Right lobe of liver (tissue), 6 donors: ENCODE measurements around the gene RTF2. TPM values are rescaled to one million over a fixed set of nuclear protein-coding genes. Genes with fewer than 3 reads are reported as not detected.

ENCODE experiments used
- ATAC-seq, 4 donors: fragments of 200-7000 bp; cut with Tn5 transposase; one replicate each; pipeline ENCODE4 v1.9.1; 2020; ENCODE audit warnings: mild to moderate bottlenecking in 4 of 4, moderate library complexity in 4 of 4
- DNase-seq, 3 donors: peaks; one replicate each; pipeline ENCODE4 v3.0.0-alpha.2; 2020
- H3K27ac ChIP-seq, 3 donors: fragments of 200-600 bp; one replicate each; pipeline ENCODE4 v1.8.0; 2022
- H3K27me3 ChIP-seq, 2 donors: fragments of 200-600 bp; one replicate each; pipeline ENCODE4 v1.8.0; 2022
- H3K36me3 ChIP-seq, 4 donors: fragments of 200-600 bp; sonication (generic) in 1 of 4; one replicate each; pipeline versions ENCODE4 v1.5.1 to v1.8.0; 2017 to 2022; ENCODE audit warnings: control low read depth in 1 of 4
- H3K4me1 ChIP-seq, 4 donors: fragments of 200-600 bp; sonication (generic) in 1 of 4; one replicate each; pipeline versions ENCODE4 v1.5.1 to v1.8.0; 2017 to 2022; ENCODE audit warnings: control low read depth in 1 of 4
- H3K4me3 ChIP-seq, 3 donors: fragments of 200-600 bp; one replicate each; pipeline ENCODE4 v1.8.0; 2022
- H3K9me3 ChIP-seq, 4 donors: fragments of 200-600 bp; sonication (generic) in 1 of 4; one replicate each; pipeline versions ENCODE4 v1.5.1 to v1.8.0; 2017 to 2022; ENCODE audit warnings: control low read depth in 1 of 4
- POLR2A ChIP-seq: fragments of 450-650 bp; IDR thresholded peaks from one replicate; pipeline ENCODE4 v1.6.1; 2017; ENCODE audit warnings: antibody characterized with exemption, mild to moderate bottlenecking
- WGBS: methylation state at CpG from one replicate; pipeline ENCODE4 v1.1.6; 2018; ENCODE audit warnings: low coverage, low lambda C conversion rate; ENCODE audit not compliant: insufficient coverage; ENCODE audit errors: missing lambda C conversion rate; 5-methylcytosine and 5-hydroxymethylcytosine counted together
- intact Hi-C, 2 donors: fragments of 100-400 bp; cut with DNase I; formaldehyde crosslinking; loops; one replicate each; pipeline versions ENCODE4 v1.11.2 to v1.14.1; 2022
- total RNA-seq, 6 experiments: library from RNA; depleted of rRNA in 2 of 6; stranded (reverse); fragments of >200 nt in 2 of 6; fragmentation: NEBNext Ultra II Directional in 3 of 6; extraction: Animal tissue kit (Norgen Biotek cat#: 25700) in 3 of 6; gene quantifications; one replicate each; pipeline versions ENCODE4 v1.1.0 to v1.2.4, GENCODE V29; 2016 to 2023
- TF ChIP-seq, protein P1 (sequence below), 4 donors: fragments of 200-600 bp in 3 of 4; fragments of 450-650 bp in 1 of 4; IDR thresholded peaks; one replicate each; pipeline versions ENCODE4 v1.5.1 to v1.8.0; 2016 to 2022; ENCODE audit warnings: antibody characterized with exemption in 4 of 4, mild to moderate bottlenecking in 2 of 4
- donor health status: DM: no; HTN: yes; CAD: no.
- donor health status: DM: no; HTN: no; CAD: no.
- donor health status: DM: no; HTN: no; CAD: no.
- donor health status: DM: no; HTN: yes; CAD: no.
- donor health status: DM: no; HTN: yes; CAD: no.

Gene RTF2
- total RNA-seq, 6 experiments from 2014 or later = 29.9 to 40.1 (median 32.6) TPM

DNA sequence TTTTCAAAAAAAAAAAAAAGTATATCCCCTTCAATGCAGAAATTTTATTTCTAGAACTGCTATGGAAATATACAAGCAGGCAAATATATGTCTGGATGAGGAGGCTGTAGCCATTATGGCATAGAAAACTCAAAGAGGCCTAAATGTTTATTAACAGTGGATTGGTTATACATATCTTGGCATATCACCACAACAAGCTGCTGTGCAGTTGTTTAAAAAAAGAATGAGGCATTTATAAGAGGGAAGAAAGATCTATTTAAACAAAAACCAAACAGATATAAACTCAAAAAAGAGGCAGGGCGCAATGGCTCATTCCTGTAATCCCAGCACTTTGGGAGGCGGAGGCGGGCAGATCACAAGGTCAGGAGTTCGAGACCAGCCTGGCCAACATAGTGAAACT lies 30.1 kb upstream of the RTF2 start:
- no peak for TF ChIP-seq POLR2A
- TF ChIP-seq, protein P1, sequence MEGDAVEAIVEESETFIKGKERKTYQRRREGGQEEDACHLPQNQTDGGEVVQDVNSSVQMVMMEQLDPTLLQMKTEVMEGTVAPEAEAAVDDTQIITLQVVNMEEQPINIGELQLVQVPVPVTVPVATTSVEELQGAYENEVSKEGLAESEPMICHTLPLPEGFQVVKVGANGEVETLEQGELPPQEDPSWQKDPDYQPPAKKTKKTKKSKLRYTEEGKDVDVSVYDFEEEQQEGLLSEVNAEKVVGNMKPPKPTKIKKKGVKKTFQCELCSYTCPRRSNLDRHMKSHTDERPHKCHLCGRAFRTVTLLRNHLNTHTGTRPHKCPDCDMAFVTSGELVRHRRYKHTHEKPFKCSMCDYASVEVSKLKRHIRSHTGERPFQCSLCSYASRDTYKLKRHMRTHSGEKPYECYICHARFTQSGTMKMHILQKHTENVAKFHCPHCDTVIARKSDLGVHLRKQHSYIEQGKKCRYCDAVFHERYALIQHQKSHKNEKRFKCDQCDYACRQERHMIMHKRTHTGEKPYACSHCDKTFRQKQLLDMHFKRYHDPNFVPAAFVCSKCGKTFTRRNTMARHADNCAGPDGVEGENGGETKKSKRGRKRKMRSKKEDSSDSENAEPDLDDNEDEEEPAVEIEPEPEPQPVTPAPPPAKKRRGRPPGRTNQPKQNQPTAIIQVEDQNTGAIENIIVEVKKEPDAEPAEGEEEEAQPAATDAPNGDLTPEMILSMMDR (IDR thresholded peaks at IDR 0.05) = no peak
- WGBS = 94% methylated on average over 3 of the region's 4 CpGs
- DNase-seq (no peak), ATAC-seq (no peak)
- Histone ChIP-seq H3K27me3 (no peaks in the 10 kb centered on the region), H3K27ac (no peak overlapping the region), H3K36me3 (no peaks in the 10 kb centered on the region), H3K9me3 (no peaks in the 10 kb centered on the region), H3K4me3 (no peak overlapping the region), H3K4me1 (no peaks in the 10 kb centered on the region)
- intact Hi-C loops = no loop called here

DNA sequence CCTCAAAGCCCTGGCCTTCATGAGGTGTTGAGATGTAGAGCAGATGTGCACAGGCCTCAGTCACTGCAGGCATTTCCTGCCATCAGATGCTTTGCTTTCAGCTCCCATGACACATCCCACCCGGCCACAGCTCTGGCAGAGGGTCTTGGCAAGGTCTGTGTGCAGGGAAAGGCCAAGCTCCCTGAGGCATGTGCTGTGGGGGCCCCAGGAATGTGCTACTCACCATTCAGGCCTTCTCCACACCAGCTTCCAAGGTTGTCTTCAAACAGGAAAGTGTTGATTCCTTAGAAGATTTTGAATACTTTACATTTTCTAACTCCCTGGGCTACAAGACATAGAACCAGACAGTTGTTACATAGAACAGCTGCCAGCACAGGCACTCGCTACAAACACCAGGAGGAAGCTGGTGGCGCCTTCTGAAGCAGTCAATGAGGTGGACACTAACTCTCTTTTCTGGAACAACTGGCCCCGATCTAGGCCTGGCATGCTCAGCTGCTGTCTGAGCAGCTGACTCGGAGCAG lies 28.6 kb upstream of the RTF2 start:
- Histone ChIP-seq H3K27ac (no peak overlapping the region), H3K4me1 (no peaks in the 10 kb centered on the region), H3K9me3 (no peaks in the 10 kb centered on the region), H3K4me3 (no peak overlapping the region), H3K36me3 (no peaks in the 10 kb centered on the region), H3K27me3 (no peaks in the 10 kb centered on the region)
- TF ChIP-seq POLR2A = no peak
- TF ChIP-seq, protein P1 (IDR thresholded peaks at IDR 0.05) = no peak
- 41% methylated on average over 4 of the region's 5 CpGs for WGBS
- DNase-seq (no peak), ATAC-seq (no peak)
- intact Hi-C loops = no loop called here

DNA sequence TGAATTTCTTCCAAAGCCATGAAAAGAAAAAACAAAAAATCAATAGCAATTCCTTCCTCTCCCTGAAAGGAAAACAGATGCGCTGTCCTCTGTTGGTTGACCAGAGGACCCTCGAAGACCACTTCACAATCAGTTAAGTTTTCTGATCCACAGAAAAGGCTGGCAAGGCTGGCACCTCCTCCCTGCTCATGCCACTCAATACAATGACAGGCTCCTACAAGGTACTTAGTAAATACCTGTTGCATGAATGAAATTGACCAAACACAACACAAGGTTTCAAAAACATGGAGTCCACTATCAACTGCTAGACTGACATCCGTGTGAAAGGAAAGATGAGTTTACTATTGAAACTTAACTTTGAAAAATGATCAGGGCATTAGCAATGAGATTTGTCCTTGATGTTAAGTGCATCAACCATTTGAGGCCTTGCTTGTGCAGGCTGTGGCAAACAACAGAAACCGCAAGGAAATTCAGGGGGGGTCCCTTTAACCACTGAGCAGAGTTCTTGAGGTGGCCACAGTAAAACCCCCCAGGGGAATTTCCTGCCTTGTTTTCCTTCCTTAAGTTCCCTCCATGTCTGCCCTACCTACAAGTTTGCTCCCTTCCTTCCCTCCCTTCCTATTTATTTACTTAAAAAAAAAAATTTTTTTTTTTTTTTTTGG lies 27.9 kb upstream of the RTF2 start:
- intact Hi-C loops = no loop called here
- TF ChIP-seq POLR2A = no peak
- TF ChIP-seq, protein P1 (IDR thresholded peaks at IDR 0.05) = no peak
- 64% methylated on average over 4 of the region's 4 CpGs for WGBS
- Histone ChIP-seq H3K36me3 (no peaks in the 10 kb centered on the region), H3K9me3 (no peaks in the 10 kb centered on the region), H3K4me1 (no peaks in the 10 kb centered on the region), H3K4me3 (no peak overlapping the region), H3K27me3 (no peaks in the 10 kb centered on the region), H3K27ac (no peak overlapping the region)
- no peak for ATAC-seq
- DNase-seq = no peak

DNA sequence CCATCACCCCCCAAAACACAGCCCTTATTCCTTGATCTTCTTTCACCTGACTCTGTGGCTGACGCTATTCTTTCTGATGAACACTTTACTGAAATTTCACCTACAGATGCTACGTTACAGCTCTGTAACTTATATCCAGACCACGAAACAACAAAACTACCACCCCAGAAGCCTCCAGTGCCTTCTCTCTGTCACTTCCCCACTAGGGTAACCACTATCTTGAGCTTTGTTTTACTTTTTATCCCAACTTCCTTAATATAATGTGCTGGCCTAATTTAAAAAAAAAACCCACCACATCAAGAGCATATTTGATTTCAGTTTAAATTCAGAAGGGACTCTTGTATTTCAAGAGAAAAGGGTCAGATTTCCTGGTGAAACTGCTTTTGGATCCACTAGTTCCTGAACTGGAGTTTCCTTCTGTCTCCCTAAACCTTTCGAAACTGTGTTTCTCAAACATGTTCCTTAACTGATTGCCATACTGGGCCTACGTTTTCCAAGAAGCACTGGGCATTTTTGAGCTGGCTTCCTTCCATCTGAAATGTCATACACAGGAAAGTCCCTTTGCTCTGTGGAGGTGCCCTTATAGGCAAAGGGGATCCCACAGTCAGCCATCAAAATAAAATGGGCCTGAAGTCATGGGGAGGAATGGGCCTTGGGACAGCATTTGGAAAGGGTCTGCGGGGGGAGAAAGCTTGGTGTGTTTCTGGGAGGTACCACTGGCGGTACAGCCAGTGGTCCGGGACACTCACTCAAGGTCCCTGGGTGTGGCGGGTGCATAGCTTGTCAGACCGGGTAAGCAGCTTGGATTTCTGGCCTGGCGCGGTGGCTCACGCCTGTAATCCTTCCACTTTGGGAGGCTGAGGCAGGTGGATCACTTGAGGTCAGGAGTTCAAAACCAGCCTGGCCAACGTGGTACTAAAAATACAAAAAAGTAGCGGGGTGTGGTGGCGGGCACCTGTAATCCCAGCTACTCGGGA lies 25.8 kb upstream of the RTF2 start:
- 68% methylated on average over 10 of the region's 17 CpGs for whole genome bisulfite sequencing
- Histone ChIP-seq H3K4me3 (no peak overlapping the region), H3K27ac (no peak overlapping the region), H3K36me3 (no peaks in the 10 kb centered on the region), H3K27me3 (no peaks in the 10 kb centered on the region), H3K4me1 (no peaks in the 10 kb centered on the region), H3K9me3 (no peaks in the 10 kb centered on the region)
- no peak for DNase-seq
- TF ChIP-seq, protein P1 (IDR thresholded peaks at IDR 0.05) = no peak
- no peak for TF ChIP-seq POLR2A
- intact Hi-C loops = no loop called here
- no peak for ATAC-seq
